ENCODE measurements around the gene CUL1.

Gene CUL1

DNA sequence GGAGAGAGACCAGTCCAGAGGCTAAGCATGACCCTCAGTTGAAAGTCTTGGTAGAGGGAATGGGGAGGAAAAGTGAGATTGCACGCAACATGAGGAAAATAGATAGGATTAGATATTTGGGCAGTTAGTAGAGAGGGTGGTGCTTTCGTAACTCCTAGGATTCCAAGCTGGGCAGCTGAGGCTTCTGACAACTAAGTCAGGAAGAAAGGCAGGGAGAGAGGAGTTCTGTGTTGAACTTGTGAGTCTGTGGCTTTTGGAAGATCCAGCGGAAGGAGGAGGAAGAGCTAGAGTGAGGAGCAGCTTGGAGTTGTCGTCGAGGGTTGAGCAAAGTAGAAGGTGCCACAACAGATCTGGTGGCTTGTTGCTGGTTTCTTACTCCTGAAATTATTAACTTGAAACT, 21.8 kb downstream of the CUL1 start:
- Histone ChIP-seq H3K4me3 (ENCODE audit: low read depth in 1 of 2, low read length in 2 of 2) (no peak overlapping the region), H3K9me3 (ENCODE audit: control insufficient read depth in 1 of 2, low read length in 2 of 2) (no peaks in the 10 kb centered on the region), H3K27ac (ENCODE audit: low read length) (no peak overlapping the region), H3K36me3 (ENCODE audit: control insufficient read depth in 1 of 2, insufficient read depth in 2 of 2, low read length in 2 of 2) (no peaks in the 10 kb centered on the region), H3K4me1 (ENCODE audit: control insufficient read depth in 1 of 2, insufficient read depth in 2 of 2, low read length in 2 of 2) (peaks cover 17 to 44% of the 10 kb centered on the region in 2 donors), H3K27me3 (ENCODE audit: low read depth, low read length) (no peaks in the 10 kb centered on the region)

DNA sequence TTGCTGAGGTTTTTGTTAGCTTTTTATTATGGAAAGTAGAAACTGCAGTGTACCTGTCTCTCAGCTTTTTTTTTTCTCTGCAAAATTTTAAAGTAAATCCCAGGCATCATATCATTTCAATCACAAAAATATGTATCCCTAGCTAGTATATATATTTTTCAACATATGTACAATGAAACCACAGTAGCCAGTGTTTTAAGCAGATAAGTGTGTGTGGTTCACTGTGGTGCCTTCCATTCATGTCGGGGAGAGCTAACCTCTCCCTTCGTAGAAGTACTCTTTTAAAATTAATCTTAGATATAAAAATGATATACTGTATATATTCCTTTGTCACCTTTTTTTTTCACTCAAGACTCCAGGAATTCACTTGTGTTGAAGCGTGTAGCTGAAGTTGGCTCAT, 22.7 kb downstream of the CUL1 start:
- H3K27ac ChIP-seq (ENCODE audit: low read length) = no peak overlapping the region
- no peaks in the 10 kb centered on the region for H3K36me3 ChIP-seq (ENCODE audit: control insufficient read depth in 1 of 2, insufficient read depth in 2 of 2, low read length in 2 of 2)
- H3K27me3 ChIP-seq (ENCODE audit: low read depth, low read length) = no peaks in the 10 kb centered on the region
- no peaks in the 10 kb centered on the region for H3K9me3 ChIP-seq (ENCODE audit: control insufficient read depth in 1 of 2, low read length in 2 of 2)
- no peak overlapping the region for H3K4me3 ChIP-seq (ENCODE audit: low read depth in 1 of 2, low read length in 2 of 2)
- peaks cover 17 to 43% of the 10 kb centered on the region in 2 donors for H3K4me1 ChIP-seq (ENCODE audit: control insufficient read depth in 1 of 2, insufficient read depth in 2 of 2, low read length in 2 of 2)

DNA sequence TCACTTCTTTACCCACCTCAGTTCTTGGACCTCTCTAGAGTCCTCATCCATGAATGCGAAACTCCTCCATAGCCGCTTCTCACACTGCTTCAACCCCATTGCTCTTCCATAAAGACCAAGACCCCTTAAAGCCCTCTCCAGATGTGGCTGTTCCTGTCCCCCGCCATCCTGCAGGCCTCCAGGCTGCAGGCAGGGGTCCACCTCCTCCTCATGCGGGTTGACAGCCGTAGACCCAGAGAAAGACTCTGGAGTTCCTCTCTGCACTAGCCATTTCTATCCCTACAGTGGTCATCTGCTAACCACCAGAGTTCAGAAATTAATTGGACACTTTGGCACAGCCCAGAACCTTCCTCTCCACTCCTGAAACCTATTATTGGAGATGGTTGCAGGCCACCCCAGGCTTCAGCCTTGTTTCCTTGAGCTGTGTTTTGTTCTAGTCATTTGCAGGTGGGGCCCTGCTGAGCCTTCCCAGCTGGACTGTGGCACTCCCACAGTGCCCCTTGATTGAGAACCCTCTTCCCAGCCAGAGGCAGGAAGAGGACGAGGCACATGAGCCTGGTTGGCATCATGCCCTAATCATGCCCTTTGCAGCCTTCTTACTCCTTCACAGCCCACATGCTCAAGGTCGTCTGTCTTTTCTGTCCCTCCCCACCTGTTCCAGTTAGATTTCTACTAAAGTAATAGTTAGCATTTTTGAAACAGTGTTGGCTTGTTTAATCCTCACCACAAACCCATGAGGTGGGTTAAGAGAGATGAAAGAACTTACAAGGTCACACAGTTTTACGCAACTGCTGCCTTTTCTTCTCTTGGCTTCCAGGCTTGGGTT, 23.9 kb downstream of the CUL1 start:
- Histone ChIP-seq H3K27me3 (ENCODE audit: low read depth, low read length) (no peaks in the 10 kb centered on the region), H3K36me3 (ENCODE audit: control insufficient read depth in 1 of 2, insufficient read depth in 2 of 2, low read length in 2 of 2) (no peaks in the 10 kb centered on the region), H3K4me3 (ENCODE audit: low read depth in 1 of 2, low read length in 2 of 2) (no peak overlapping the region), H3K4me1 (ENCODE audit: control insufficient read depth in 1 of 2, insufficient read depth in 2 of 2, low read length in 2 of 2) (peaks cover 17 to 43% of the 10 kb centered on the region in 2 donors), H3K9me3 (ENCODE audit: control insufficient read depth in 1 of 2, low read length in 2 of 2) (no peaks in the 10 kb centered on the region), H3K27ac (ENCODE audit: low read length) (no peak overlapping the region)

DNA sequence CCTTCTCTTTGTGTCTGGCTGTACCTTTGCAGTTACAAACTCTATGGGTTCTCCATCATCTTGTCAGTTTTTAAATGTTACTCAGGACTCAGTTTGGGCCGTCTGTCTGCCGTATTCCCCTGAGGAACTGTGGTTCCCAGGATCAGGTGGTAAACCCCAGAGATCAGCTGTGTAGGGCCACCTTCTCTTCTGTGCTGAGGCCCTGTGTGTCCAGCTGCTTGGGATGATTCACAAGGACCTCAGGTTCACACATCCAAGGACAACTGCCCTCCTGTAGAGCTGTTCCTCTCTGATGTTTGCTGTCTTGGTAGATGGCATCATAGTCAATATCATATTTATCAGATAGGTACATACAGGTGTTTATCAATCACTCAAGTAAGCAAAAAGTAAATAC, 24.5 kb downstream of the CUL1 start:
- Histone ChIP-seq H3K27me3 (ENCODE audit: low read depth, low read length) (no peaks in the 10 kb centered on the region), H3K4me1 (ENCODE audit: control insufficient read depth in 1 of 2, insufficient read depth in 2 of 2, low read length in 2 of 2) (peaks cover 17 to 42% of the 10 kb centered on the region in 2 donors), H3K4me3 (ENCODE audit: low read depth in 1 of 2, low read length in 2 of 2) (no peak overlapping the region), H3K27ac (ENCODE audit: low read length) (no peak overlapping the region), H3K9me3 (ENCODE audit: control insufficient read depth in 1 of 2, low read length in 2 of 2) (no peaks in the 10 kb centered on the region), H3K36me3 (ENCODE audit: control insufficient read depth in 1 of 2, insufficient read depth in 2 of 2, low read length in 2 of 2) (no peaks in the 10 kb centered on the region)

DNA sequence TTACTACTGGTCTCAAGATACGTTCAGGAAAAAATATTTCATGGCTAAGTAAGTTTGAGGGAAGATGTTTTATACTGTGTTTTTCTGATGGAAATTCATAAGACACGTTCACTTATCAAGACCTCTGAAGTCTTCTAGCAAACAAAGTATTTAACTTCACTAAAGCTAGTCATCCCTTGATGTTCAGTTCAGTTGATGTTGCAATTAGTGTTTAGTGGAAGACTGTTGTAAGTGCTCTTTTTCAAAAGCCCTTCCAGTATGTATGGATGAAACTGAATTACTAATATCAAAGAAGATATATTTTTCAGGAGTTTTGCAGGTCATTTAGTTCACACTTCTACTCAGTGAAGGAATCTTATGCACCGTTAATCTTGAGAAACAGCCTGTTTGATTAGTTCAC, 25.1 kb downstream of the CUL1 start:
- Histone ChIP-seq H3K27ac (ENCODE audit: low read length) (no peak overlapping the region), H3K27me3 (ENCODE audit: low read depth, low read length) (no peaks in the 10 kb centered on the region), H3K4me1 (ENCODE audit: control insufficient read depth in 1 of 2, insufficient read depth in 2 of 2, low read length in 2 of 2) (peaks cover 17 to 43% of the 10 kb centered on the region in 2 donors), H3K4me3 (ENCODE audit: low read depth in 1 of 2, low read length in 2 of 2) (no peak overlapping the region), H3K9me3 (ENCODE audit: control insufficient read depth in 1 of 2, low read length in 2 of 2) (no peaks in the 10 kb centered on the region), H3K36me3 (ENCODE audit: control insufficient read depth in 1 of 2, insufficient read depth in 2 of 2, low read length in 2 of 2) (no peaks in the 10 kb centered on the region)

DNA sequence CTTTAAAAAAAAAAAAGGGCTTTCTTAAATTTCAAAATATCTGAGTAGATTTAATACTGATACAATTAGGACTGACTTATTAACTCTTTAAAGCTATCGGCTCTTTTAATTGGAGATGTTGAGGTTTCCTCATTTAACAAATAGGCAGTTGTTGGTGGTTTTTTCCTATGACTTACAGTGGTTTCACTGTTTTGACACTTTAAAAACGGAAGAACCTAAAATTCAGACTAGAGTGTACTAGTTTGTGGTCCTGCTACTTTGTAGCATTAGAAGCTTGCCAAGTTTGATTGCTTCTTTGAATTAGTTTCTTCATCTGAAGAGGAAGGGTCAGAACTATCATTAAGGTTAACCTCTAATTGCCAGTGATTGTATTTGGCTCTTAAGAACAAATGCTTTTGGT, 27.7 kb downstream of the CUL1 start:
- no peaks in the 10 kb centered on the region for H3K27me3 ChIP-seq (ENCODE audit: low read depth, low read length)
- H3K36me3 ChIP-seq (ENCODE audit: control insufficient read depth in 1 of 2, insufficient read depth in 2 of 2, low read length in 2 of 2) = peaks cover 0 to 8% of the 10 kb centered on the region in 2 donors
- H3K9me3 ChIP-seq (ENCODE audit: control insufficient read depth in 1 of 2, low read length in 2 of 2) = no peaks in the 10 kb centered on the region
- no peak overlapping the region for H3K4me3 ChIP-seq (ENCODE audit: low read depth in 1 of 2, low read length in 2 of 2)
- peaks cover 17 to 46% of the 10 kb centered on the region in 2 donors for H3K4me1 ChIP-seq (ENCODE audit: control insufficient read depth in 1 of 2, insufficient read depth in 2 of 2, low read length in 2 of 2)
- H3K27ac ChIP-seq (ENCODE audit: low read length) = no peak overlapping the region

DNA sequence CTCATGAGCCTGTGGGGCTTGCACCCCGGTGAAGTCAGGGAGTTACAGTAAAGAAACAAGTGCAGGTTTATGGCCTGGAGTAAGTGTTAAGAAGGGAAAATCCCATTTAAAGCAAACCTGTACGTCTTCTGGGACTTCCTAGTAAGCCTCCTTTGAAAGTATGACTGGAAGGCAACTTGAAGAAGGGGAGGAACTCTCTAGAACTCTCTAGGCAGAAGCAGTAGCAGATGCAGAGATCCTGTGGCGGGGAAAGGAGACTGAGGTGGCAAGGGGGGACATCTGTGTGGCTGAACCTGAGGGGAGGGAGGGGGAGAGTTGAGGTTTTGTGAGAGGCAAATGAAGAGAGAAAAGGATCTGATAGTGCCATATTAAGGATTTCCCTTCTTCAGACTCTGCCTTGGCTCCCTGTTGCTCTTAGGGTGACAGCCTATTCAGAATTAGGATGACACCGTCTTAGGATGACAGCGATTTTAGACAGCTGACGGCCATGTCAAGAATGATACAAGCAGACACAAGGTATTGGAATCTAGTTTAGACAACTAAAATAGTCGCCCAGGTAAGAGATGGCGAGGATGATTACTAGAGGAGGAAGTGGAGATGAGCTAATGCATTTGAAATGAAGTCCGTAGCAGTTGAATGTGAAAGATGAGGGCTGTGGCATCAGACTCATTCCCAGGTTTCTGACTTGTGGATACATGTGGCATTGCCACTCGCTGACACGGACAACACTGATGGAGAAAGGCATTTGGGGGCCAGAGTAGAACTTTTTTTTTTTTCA, 29.0 kb downstream of the CUL1 start:
- H3K27ac ChIP-seq (ENCODE audit: low read length) = no peak overlapping the region
- no peaks in the 10 kb centered on the region for H3K9me3 ChIP-seq (ENCODE audit: control insufficient read depth in 1 of 2, low read length in 2 of 2)
- peaks cover 4 to 19% of the 10 kb centered on the region in 2 donors for H3K36me3 ChIP-seq (ENCODE audit: control insufficient read depth in 1 of 2, insufficient read depth in 2 of 2, low read length in 2 of 2)
- no peaks in the 10 kb centered on the region for H3K27me3 ChIP-seq (ENCODE audit: low read depth, low read length)
- no peak overlapping the region for H3K4me3 ChIP-seq (ENCODE audit: low read depth in 1 of 2, low read length in 2 of 2)
- peaks cover 6 to 35% of the 10 kb centered on the region in 2 donors for H3K4me1 ChIP-seq (ENCODE audit: control insufficient read depth in 1 of 2, insufficient read depth in 2 of 2, low read length in 2 of 2)

DNA sequence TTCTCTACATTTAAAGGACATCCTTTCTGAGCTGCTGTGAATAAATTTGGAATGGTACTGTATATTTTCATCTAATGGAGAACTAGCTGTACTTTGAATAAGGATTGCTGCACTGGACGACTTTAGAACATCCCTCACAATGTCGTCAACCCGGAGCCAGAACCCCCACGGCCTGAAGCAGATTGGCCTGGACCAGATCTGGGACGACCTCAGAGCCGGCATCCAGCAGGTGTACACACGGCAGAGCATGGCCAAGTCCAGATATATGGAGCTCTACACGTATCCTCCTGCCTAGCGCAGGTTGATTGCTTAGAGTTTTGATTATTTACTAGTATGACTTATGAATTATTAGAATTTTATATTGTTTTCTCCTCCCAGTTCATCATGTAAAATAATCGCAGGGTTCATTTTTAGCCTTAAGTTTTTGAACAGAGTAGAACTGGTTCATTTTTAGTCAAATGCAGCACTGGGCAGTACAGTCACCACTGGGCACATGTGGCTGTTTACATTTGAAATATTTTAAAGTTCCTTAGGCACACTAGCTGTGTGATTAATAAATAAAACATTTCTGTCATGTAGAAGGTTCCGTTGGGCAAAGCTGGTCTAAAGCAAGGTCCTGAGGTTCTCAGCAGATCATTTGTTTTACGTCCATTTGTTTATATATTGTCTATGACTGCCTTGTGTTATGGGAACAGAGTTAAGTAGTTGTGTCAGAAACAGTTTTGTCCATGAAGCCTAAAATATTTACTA, 31.5 kb downstream of the CUL1 start:
- no peaks in the 10 kb centered on the region for H3K27me3 ChIP-seq (ENCODE audit: low read depth, low read length)
- no peaks in the 10 kb centered on the region for H3K9me3 ChIP-seq (ENCODE audit: control insufficient read depth in 1 of 2, low read length in 2 of 2)
- no peak overlapping the region for H3K4me3 ChIP-seq (ENCODE audit: low read depth in 1 of 2, low read length in 2 of 2)
- H3K36me3 ChIP-seq (ENCODE audit: control insufficient read depth in 1 of 2, insufficient read depth in 2 of 2, low read length in 2 of 2) = peaks cover 9 to 21% of the 10 kb centered on the region in 2 donors
- H3K4me1 ChIP-seq (ENCODE audit: control insufficient read depth in 1 of 2, insufficient read depth in 2 of 2, low read length in 2 of 2) = peaks cover 0 to 23% of the 10 kb centered on the region in 2 donors
- H3K27ac ChIP-seq (ENCODE audit: low read length) = no peak overlapping the region

DNA sequence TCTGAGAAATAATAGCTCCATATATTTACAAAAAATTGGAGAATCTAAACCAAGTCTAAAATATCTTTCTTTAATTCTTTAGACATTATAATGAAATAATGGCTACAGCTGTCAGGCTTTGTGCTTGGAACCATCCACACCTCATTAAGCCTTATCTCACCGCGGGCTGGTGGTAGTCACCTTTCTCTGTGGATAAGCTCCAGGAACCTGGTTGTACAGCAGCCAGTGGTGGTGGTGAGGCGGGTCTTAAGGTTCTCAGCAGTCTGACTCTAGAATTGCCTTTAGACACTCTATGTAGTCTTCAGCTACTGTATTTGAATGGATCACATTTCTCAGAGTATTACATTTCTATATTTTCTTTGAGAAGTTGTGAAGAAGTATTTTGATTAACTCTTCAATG, 34.2 kb downstream of the CUL1 start:
- Histone ChIP-seq H3K4me3 (ENCODE audit: low read depth in 1 of 2, low read length in 2 of 2) (no peak overlapping the region), H3K36me3 (ENCODE audit: control insufficient read depth in 1 of 2, insufficient read depth in 2 of 2, low read length in 2 of 2) (peaks cover 14 to 21% of the 10 kb centered on the region in 2 donors), H3K9me3 (ENCODE audit: control insufficient read depth in 1 of 2, low read length in 2 of 2) (no peaks in the 10 kb centered on the region), H3K27me3 (ENCODE audit: low read depth, low read length) (no peaks in the 10 kb centered on the region), H3K27ac (ENCODE audit: low read length) (no peak overlapping the region), H3K4me1 (ENCODE audit: control insufficient read depth in 1 of 2, insufficient read depth in 2 of 2, low read length in 2 of 2) (peaks cover 0 to 23% of the 10 kb centered on the region in 2 donors)

DNA sequence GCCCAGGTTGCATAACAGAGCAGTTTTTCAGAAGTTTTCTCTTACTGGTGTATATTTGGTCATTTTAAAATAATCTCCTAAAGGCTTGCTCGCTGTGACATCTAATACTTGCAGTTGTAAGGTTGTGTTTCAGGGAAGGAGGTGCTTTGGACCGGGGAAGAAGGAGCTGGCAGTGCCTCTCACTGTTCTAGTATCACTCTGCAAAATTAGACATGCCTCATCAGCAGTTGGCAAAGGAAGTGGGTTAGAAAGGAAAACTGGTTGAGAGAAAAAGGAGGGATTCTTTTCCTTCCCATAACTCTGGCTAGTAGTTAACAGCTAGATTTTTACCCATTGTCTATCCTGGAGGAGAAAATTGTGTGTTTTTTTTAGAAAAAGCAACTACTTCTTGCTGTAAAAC, 34.8 kb downstream of the CUL1 start:
- Histone ChIP-seq H3K4me1 (ENCODE audit: control insufficient read depth in 1 of 2, insufficient read depth in 2 of 2, low read length in 2 of 2) (peaks cover 0 to 20% of the 10 kb centered on the region in 2 donors), H3K36me3 (ENCODE audit: control insufficient read depth in 1 of 2, insufficient read depth in 2 of 2, low read length in 2 of 2) (peaks cover 20 to 27% of the 10 kb centered on the region in 2 donors), H3K4me3 (ENCODE audit: low read depth in 1 of 2, low read length in 2 of 2) (no peak overlapping the region), H3K27me3 (ENCODE audit: low read depth, low read length) (no peaks in the 10 kb centered on the region), H3K27ac (ENCODE audit: low read length) (no peak overlapping the region), H3K9me3 (ENCODE audit: control insufficient read depth in 1 of 2, low read length in 2 of 2) (no peaks in the 10 kb centered on the region)

DNA sequence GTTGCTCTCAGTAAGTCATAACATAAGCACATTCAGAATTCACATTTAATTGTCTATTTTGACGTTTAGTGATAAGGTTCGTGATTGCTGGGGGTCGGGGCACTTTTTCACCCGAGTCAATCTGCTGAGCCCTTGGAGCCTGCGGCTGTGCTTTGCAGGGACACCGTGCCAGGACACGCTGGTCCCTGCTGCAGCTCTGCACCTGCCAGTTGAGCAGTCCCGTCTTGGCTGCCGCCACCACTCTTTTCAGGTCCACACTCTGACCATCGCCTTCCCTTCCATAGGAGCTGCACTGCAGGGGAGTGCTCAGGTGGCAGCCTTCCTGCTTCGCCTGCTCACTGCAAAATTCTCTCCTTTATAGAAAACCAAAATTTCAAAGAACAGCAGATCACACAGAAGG, 36.4 kb downstream of the CUL1 start:
- no peak overlapping the region for H3K4me3 ChIP-seq (ENCODE audit: low read depth in 1 of 2, low read length in 2 of 2)
- H3K27me3 ChIP-seq (ENCODE audit: low read depth, low read length) = no peaks in the 10 kb centered on the region
- H3K36me3 ChIP-seq (ENCODE audit: control insufficient read depth in 1 of 2, insufficient read depth in 2 of 2, low read length in 2 of 2) = peaks cover 24 to 26% of the 10 kb centered on the region in 2 donors
- H3K9me3 ChIP-seq (ENCODE audit: control insufficient read depth in 1 of 2, low read length in 2 of 2) = no peaks in the 10 kb centered on the region
- H3K4me1 ChIP-seq (ENCODE audit: control insufficient read depth in 1 of 2, insufficient read depth in 2 of 2, low read length in 2 of 2) = peaks cover 0 to 4% of the 10 kb centered on the region in 2 donors
- no peak overlapping the region for H3K27ac ChIP-seq (ENCODE audit: low read length)
